Adrenal gland (tissue), 5 donors: ENCODE data around the gene SPO11.

ENCODE experiments used
- CTCF ChIP-seq, 6 experiments: fragments of 450-650 bp in 4 of 6; fragments of 200-600 bp in 2 of 6; sonication (generic) in 1 of 6; IDR thresholded peaks; 1 replicate in 5 of 6; 2 replicates in 1 of 6; pipeline versions ENCODE4 v1.5.1 to v1.8.0; 2016 to 2021; ENCODE audit warnings: antibody characterized with exemption in 6 of 6, mild to moderate bottlenecking in 2 of 6, moderate library complexity in 1 of 6
- POLR2A ChIP-seq, 2 donors: fragments of 450-650 bp; IDR thresholded peaks; one replicate each; pipeline ENCODE4 v1.6.1; 2017; ENCODE audit warnings: antibody characterized with exemption in 2 of 2, mild to moderate bottlenecking in 2 of 2, moderate library complexity in 1 of 2
- donor health status: DM: no; HTN: no; CAD: no.

- TF ChIP-seq CTCF (IDR thresholded peaks at IDR 0.05) (no peak), POLR2A (IDR thresholded peaks at IDR 0.05) (no peak)
Measured at GRCh38 chr20:57372157-57372556, 42.6 kb downstream of the SPO11 start.
